ENCODE measurements around the gene GTF3C5.

Gene GTF3C5

DNA sequence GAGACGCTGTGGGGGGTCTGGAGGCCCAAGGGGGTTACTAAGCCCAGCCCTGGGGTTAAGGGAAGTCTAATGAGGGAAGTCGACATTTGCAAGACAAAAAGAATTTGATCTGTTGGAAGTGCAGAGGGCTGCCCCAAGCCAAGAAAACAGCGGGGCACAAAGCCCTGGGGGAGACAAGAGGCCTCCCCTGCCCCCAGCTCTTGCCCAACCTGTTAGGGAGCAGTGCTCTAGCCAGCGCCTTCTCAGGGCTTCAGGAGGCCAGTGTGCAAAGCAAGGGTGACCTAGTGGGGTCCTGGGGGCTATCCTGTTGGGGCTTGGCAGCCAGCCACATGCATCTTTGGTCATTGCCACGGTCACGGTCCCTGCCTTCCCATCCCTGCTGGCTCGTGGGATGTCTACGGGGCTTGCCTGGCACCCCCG, 27.1 kb upstream of the GTF3C5 start:
- H3K4me1 ChIP-seq (ENCODE audit: control insufficient read depth, low read length) = no peaks in the 10 kb centered on the region
- TF ChIP-seq CTCF (IDR thresholded peaks at IDR 0.05; ENCODE audit: low read depth, low read length, poor library complexity, severe bottlenecking) = no peak
- no peak for TF ChIP-seq EZH2phosphoT487 (IDR thresholded peaks at IDR 0.05; ENCODE audit: borderline replicate concordance, low read length)
- H4K20me1 ChIP-seq (ENCODE audit: control insufficient read depth, insufficient read depth, low read depth, low read length) = no peaks in the 10 kb centered on the region
- H3K27ac ChIP-seq (ENCODE audit: low read depth, low read length) = no peak overlapping the region
- H3K9me2 ChIP-seq (replicated peaks; ENCODE audit: control insufficient read depth, low read length) = no peaks in the 10 kb centered on the region
- H3K79me2 ChIP-seq (ENCODE audit: control insufficient read depth, low read length) = no peaks in the 10 kb centered on the region
- peaks cover 40% of the 10 kb centered on the region for H3K27me3 ChIP-seq (ENCODE audit: control insufficient read depth, low read length)
- H3K4me2 ChIP-seq (ENCODE audit: low read length) = no peak overlapping the region
- H3K9me3 ChIP-seq (ENCODE audit: control insufficient read depth, insufficient read depth, low read length) = no peaks in the 10 kb centered on the region
- no peaks in the 10 kb centered on the region for H3K36me3 ChIP-seq (ENCODE audit: control insufficient read depth, low read length)
- H3K4me3 ChIP-seq (ENCODE audit: low read length) = no peak overlapping the region
- no peaks in the 10 kb centered on the region for H3F3A ChIP-seq (ENCODE audit: control insufficient read depth, insufficient read depth)

DNA sequence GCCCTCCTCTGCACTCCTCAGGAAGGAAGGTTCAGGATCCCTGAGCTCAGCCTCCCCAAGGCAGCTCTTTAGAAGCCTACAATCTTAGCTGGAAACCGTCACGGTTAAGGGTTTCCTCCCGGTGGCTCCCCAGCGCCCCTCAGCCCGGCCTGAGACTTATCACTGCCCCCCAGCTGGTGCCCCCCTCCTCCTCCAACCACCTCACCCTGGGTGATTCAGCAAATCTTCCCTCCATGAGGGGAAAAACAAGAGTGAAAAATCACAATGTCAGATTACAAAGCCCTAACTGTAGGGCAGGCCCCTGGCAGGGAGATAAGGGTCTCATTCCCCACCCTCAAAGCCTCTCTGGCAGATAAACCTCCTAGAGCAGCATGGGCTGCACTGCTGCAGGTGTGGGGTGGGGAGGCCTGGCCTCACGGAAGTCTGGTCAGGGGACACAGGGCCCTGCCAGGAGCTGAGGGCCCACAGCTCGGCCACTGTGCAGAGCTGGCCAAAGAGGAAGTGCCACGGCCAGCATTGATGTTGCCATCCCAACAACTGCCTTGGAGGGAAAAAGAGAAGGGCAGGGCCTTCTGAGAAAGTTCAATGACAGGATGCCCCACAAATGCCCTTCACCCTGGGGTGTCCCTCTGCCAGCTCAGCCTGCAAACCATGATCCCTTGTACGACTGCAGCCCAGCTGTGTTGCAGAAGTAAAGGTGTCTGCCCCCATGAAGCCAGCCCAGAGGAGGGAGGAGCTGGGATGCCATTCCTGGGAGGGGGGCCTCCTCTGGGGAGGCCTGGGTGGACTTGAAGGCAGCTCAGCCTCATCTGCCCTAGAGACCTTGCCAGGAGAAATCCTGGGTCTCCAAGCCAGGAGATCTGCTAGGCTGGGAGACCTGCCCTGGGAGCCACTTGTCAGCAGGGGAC, 26.5 kb upstream of the GTF3C5 start:
- H3K4me3 ChIP-seq (ENCODE audit: low read length) = no peak overlapping the region
- H4K20me1 ChIP-seq (ENCODE audit: control insufficient read depth, insufficient read depth, low read depth, low read length) = no peaks in the 10 kb centered on the region
- peaks cover 33% of the 10 kb centered on the region for H3K27me3 ChIP-seq (ENCODE audit: control insufficient read depth, low read length)
- H3K4me2 ChIP-seq (ENCODE audit: low read length) = no peak overlapping the region
- H3K36me3 ChIP-seq (ENCODE audit: control insufficient read depth, low read length) = no peaks in the 10 kb centered on the region
- no peaks in the 10 kb centered on the region for H3F3A ChIP-seq (ENCODE audit: control insufficient read depth, insufficient read depth)
- TF ChIP-seq CTCF (IDR thresholded peaks at IDR 0.05; ENCODE audit: low read depth, low read length, poor library complexity, severe bottlenecking) = no peak
- no peak for TF ChIP-seq EZH2phosphoT487 (IDR thresholded peaks at IDR 0.05; ENCODE audit: borderline replicate concordance, low read length)
- H3K27ac ChIP-seq (ENCODE audit: low read depth, low read length) = no peak overlapping the region
- no peaks in the 10 kb centered on the region for H3K9me3 ChIP-seq (ENCODE audit: control insufficient read depth, insufficient read depth, low read length)
- no peaks in the 10 kb centered on the region for H3K9me2 ChIP-seq (replicated peaks; ENCODE audit: control insufficient read depth, low read length)
- no peaks in the 10 kb centered on the region for H3K79me2 ChIP-seq (ENCODE audit: control insufficient read depth, low read length)
- H3K4me1 ChIP-seq (ENCODE audit: control insufficient read depth, low read length) = no peaks in the 10 kb centered on the region

DNA sequence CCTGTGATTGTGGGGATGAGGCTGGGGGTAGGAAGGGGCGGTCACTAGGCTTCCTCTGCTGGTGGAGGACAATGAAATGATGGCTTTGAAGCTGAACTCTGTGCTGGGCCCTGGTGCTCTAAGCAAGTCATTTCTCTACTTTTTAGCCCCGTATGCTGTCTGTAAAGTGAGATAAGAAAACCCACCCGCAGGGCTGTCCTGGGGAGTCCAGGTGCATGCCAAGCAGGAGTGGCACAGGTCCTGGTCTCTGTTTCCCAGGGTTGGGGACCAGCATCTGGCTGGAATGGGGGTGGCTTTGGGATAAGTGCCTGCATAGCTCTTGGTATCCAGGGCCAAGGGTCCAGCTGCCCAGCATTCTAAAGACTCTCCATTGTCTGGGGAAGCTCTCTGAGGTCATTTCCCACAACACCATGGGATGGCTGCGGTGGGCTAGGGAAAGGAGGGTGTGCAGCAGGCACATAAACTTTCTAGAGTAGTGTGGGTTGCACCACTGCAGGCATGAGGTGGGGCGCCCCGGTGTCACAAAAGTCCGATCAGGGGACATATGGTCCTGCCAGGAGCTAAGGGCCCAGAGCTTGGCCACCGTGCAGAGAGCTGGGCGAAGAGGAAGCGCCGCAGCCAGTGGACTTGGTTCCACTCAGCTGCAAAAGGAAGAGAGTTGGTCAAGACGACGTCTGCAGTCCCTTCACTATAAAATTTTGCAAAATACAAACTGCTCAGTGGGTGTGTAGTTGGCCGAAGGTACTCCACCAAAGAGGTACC, 25.6 kb upstream of the GTF3C5 start:
- no peaks in the 10 kb centered on the region for H3K9me2 ChIP-seq (replicated peaks; ENCODE audit: control insufficient read depth, low read length)
- no peaks in the 10 kb centered on the region for H4K20me1 ChIP-seq (ENCODE audit: control insufficient read depth, insufficient read depth, low read depth, low read length)
- H3K4me3 ChIP-seq (ENCODE audit: low read length) = no peak overlapping the region
- H3K27ac ChIP-seq (ENCODE audit: low read depth, low read length) = no peak overlapping the region
- TF ChIP-seq CTCF (IDR thresholded peaks at IDR 0.05; ENCODE audit: low read depth, low read length, poor library complexity, severe bottlenecking) = no peak
- TF ChIP-seq EZH2phosphoT487 (IDR thresholded peaks at IDR 0.05; ENCODE audit: borderline replicate concordance, low read length) = no peak
- H3F3A ChIP-seq (ENCODE audit: control insufficient read depth, insufficient read depth) = no peaks in the 10 kb centered on the region
- no peak overlapping the region for H3K4me2 ChIP-seq (ENCODE audit: low read length)
- no peaks in the 10 kb centered on the region for H3K36me3 ChIP-seq (ENCODE audit: control insufficient read depth, low read length)
- peaks cover 28% of the 10 kb centered on the region for H3K27me3 ChIP-seq (ENCODE audit: control insufficient read depth, low read length)
- no peaks in the 10 kb centered on the region for H3K4me1 ChIP-seq (ENCODE audit: control insufficient read depth, low read length)
- no peaks in the 10 kb centered on the region for H3K79me2 ChIP-seq (ENCODE audit: control insufficient read depth, low read length)
- no peaks in the 10 kb centered on the region for H3K9me3 ChIP-seq (ENCODE audit: control insufficient read depth, insufficient read depth, low read length)

Data from DOHH2 (cell line).